Endothelial cell (in vitro differentiated cells): ENCODE measurements around the gene C19orf85. TPM values are rescaled to one million over a fixed set of nuclear protein-coding genes. Genes with fewer than 3 reads are reported as not detected.

Experiments
- DNase-seq: peaks from one replicate; pipeline ENCODE4 v3.0.0; 2021; ENCODE audit warnings: low spot score
- H3K27ac Mint-ChIP-seq: one replicate; pipeline ENCODE4 v1.8.0; 2021; ENCODE audit warnings: mixed read lengths, inconsistent platforms; ENCODE audit not compliant: unreplicated experiment
- H3K27me3 Mint-ChIP-seq: one replicate; pipeline ENCODE4 v1.8.0; 2021; ENCODE audit warnings: mild to moderate bottlenecking, moderate library complexity, mixed read lengths, inconsistent platforms; ENCODE audit not compliant: unreplicated experiment
- H3K36me3 Mint-ChIP-seq: one replicate; pipeline ENCODE4 v1.8.0; 2021; ENCODE audit warnings: mild to moderate bottlenecking, low read depth, mixed read lengths, inconsistent platforms; ENCODE audit not compliant: unreplicated experiment
- H3K4me1 Mint-ChIP-seq: one replicate; pipeline ENCODE4 v1.8.0; 2021; ENCODE audit warnings: mild to moderate bottlenecking, mixed read lengths, inconsistent platforms; ENCODE audit not compliant: unreplicated experiment
- H3K4me3 Mint-ChIP-seq: one replicate; pipeline ENCODE4 v1.8.0; 2021; ENCODE audit warnings: mild to moderate bottlenecking, mixed read lengths, inconsistent platforms; ENCODE audit not compliant: unreplicated experiment
- H3K9me3 Mint-ChIP-seq: one replicate; pipeline ENCODE4 v1.8.0; 2021; ENCODE audit warnings: mixed read lengths, inconsistent platforms; ENCODE audit not compliant: unreplicated experiment
- total RNA-seq: library from RNA; stranded (reverse); fragmentation: NEBNext Ultra II Directional; extraction: Animal tissue kit (Norgen Biotek cat#: 25700); gene quantifications from one replicate; pipeline ENCODE4 v1.2.1, GENCODE V29; 2021; ENCODE audit not compliant: unreplicated experiment
- TF ChIP-seq, protein P1 (sequence below): fragments of 200-600 bp; sonication (generic); IDR thresholded peaks from one replicate; pipeline ENCODE4 v1.5.0; 2021; ENCODE audit warnings: antibody characterized with exemption; ENCODE audit not compliant: unreplicated experiment

C19orf85 gene
- total RNA-seq, 1 donor from 2014 or later = not detected

DNA sequence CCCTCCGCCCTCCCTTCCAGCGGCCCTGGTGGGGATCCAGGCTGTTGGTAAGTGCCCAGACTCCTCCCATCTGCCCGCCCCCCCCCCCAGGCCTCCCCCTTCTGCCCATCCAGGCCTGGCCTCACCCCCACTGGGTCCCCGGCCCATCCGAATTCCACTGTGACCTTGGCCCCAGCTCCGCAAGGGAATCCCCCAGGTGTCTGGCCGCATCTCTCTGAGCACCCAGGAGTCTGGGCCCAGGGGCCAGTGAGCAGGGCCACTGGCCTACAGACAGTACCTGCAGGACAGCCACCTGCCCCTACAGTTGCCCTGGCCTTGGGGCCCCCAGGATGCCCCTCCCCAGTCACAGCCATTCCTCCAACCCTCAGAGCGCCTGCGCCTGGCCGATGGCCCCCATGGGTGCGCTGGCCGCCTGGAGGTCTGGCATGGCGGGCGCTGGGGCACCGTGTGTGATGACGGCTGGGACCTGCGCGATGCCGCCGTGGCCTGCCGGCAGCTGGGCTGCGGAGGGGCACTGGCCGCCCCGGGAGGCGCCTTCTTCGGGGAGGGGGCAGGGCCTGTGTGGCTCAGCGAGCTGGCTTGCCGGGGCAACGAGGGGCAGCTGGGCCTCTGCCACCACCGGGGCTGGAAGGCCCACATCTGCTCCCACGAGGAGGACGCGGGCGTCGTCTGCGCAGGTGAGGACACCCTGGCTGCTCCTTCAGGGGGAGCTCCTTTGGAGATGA is 24.6 kb upstream of the C19orf85 start:
- TF ChIP-seq, protein P1, sequence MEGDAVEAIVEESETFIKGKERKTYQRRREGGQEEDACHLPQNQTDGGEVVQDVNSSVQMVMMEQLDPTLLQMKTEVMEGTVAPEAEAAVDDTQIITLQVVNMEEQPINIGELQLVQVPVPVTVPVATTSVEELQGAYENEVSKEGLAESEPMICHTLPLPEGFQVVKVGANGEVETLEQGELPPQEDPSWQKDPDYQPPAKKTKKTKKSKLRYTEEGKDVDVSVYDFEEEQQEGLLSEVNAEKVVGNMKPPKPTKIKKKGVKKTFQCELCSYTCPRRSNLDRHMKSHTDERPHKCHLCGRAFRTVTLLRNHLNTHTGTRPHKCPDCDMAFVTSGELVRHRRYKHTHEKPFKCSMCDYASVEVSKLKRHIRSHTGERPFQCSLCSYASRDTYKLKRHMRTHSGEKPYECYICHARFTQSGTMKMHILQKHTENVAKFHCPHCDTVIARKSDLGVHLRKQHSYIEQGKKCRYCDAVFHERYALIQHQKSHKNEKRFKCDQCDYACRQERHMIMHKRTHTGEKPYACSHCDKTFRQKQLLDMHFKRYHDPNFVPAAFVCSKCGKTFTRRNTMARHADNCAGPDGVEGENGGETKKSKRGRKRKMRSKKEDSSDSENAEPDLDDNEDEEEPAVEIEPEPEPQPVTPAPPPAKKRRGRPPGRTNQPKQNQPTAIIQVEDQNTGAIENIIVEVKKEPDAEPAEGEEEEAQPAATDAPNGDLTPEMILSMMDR = no peak

DNA sequence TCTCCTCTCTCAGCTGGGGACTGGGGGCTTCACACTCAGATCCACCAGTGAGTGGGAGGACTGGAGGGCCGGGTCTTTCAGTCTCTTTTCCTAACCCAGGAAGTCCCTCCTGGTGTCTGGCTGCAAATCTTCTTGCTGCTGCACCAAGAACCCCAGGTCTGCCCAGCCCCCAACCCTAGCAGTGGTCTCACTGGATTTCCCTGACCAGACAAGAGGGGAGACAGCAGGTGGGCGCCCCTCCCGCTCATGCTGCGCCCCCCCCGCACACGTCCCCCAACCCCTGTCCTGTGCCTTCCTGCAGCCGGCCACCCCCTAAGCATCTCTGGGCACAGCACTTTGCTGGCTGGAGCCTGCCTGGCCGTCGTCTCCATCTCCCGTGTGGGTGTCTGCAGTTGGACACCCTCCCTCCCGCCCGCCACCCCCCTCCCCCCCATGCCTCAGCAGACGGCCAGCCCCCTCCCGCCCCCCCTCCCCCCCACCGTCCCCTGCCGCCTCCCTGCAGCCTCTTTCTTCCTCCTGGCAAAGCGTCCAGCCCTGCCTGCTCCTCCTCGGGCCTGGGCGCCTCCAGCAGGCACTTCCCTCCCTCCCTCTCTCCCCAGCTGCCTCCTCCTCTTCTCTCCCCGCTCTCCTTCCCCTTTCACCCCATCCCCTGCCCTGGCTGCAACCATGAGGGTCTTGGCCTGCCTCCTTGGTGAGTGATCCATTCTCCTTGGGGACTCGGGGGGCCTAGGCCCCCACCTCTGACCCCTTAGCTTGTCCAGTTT is 23.6 kb upstream of the C19orf85 start, which contains the start of gene SSC5D:
TSS of gene SSC5D (plus strand) at position 513 of the 764 bp plus-strand sequence. CDS start at position 667, 154 bp downstream.
- Mint-ChIP-seq H3K36me3 (peaks cover 4% of the 10 kb centered on the region), H3K27ac (peak within 1 kb of the TSS; percentile 48), H3K9me3 (no peaks in the 10 kb centered on the region), H3K27me3 (peaks cover 7% of the 10 kb centered on the region), H3K4me3 (peak within 1 kb of the TSS; percentile 26), H3K4me1 (peaks cover 13% of the 10 kb centered on the region)
- no peak for DNase-seq
- TF ChIP-seq, protein P1 = no peak

More for the DNA sequence above, 24.6 kb upstream of the C19orf85 start:
- no peak overlapping the region for H3K27ac Mint-ChIP-seq
- no peak overlapping the region for H3K4me3 Mint-ChIP-seq
- DNase-seq = no peak
- no peaks in the 10 kb centered on the region for H3K9me3 Mint-ChIP-seq
- peaks cover 7% of the 10 kb centered on the region for H3K27me3 Mint-ChIP-seq
- peaks cover 4% of the 10 kb centered on the region for H3K36me3 Mint-ChIP-seq
- H3K4me1 Mint-ChIP-seq = peaks cover 13% of the 10 kb centered on the region

DNA sequence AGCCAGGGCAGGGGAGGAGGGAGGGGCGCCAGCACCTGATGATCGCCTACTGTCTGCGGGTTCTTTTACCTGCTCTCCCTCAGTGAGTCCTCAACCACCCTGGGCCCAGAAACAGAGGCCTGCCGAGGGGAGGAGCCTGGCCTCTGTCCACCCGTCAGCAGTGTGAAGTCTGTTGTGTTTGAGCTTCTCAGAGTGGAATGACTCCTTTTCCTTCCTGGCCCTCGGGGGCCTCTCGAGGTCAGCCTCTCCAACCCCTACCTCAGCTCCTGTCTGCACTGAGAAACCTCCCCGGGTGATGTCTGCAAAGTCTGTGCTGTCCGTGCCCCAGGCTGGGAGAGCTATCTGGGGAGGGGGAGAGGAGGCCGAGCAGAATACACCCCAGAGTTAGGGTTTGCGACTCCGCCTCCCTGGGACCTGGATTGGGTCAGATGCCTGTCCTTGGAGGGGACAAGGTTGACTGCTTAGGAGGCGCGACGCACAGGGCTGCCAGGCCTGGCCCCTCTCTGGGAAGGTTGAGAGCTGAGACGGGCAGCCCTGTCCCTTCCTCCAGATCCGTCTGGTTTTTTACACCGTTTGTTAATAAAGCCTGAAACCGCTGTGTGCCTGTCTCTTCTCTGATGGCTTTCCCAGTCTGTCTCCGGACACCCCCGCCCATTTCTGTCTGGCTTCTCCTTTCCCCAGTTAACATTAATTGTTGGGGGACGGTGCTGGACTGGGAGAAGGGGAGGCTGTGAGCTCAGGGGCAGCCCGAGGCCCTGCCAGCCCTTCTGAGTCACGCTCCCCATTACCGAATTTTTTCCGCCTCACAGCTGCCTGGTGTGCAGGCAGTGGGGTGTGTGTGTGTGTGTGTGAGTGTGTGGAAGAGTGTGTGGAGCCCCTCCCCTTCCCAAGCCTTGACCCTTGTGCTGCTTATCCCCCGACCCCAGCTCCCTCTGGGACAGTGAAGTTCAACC is 22.7 kb upstream of the C19orf85 start:
- DNase-seq = no peak
- peaks cover 7% of the 10 kb centered on the region for H3K27me3 Mint-ChIP-seq
- TF ChIP-seq, protein P1 = no peak
- peak overlapping the region; percentile 26 for H3K4me3 Mint-ChIP-seq
- H3K36me3 Mint-ChIP-seq = peaks cover 4% of the 10 kb centered on the region
- H3K9me3 Mint-ChIP-seq = no peaks in the 10 kb centered on the region
- peaks cover 13% of the 10 kb centered on the region for H3K4me1 Mint-ChIP-seq
- H3K27ac Mint-ChIP-seq = peak overlapping the region; percentile 48

DNA sequence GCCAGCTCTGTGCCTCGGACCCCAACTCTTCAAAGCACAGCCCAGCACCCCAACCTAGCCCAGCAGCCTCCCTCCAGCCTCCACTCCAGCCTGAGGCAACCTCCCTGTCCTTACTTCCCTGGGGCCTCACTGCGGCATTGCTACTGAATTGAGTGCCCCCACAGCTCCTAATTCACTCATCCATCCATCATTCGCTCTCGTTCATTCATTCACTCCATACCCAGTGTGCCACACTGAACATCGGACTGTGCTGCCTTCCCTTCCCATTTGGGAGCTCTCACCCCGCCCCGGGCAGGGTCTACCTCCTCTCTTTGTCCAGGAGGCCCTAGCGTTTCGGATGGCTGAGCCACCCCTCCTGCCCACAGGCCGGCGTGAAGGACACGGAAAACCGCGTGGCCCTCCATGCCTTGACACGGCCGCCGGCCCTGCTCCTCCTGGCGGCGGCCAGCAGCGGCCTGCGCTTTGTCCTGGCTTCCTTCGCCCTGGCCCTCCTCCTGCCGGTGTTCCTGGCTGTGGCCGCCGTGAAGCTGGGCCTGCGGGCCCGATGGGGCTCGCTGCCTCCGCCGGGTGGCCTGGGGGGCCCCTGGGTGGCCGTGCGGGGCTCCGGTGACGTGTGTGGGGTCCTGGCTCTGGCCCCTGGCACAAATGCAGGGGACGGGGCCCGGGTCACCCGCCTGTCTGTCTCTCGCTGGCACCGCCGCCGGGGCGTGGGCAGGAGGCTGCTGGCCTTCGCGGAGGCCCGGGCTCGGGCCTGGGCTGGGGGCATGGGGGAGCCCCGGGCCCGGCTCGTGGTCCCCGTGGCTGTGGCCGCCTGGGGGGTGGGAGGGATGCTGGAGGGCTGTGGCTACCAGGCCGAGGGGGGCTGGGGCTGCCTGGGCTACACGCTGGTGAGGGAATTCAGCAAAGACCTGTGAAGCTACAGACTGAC is 21.8 kb upstream of the C19orf85 start:
- Mint-ChIP-seq H3K36me3 (peaks cover 4% of the 10 kb centered on the region), H3K27ac (peak overlapping the region; percentile 93), H3K9me3 (no peaks in the 10 kb centered on the region), H3K4me3 (peak overlapping the region; percentile 91), H3K4me1 (peaks cover 13% of the 10 kb centered on the region), H3K27me3 (peaks cover 7% of the 10 kb centered on the region)
- TF ChIP-seq, protein P1 = no peak
- no peak for DNase-seq
